Measurements from ENCODE around the gene GAPDH. TPM values are rescaled to one million over a fixed set of nuclear protein-coding genes. Genes with fewer than 3 reads are reported as not detected.
"Not testable (repeated sequence)": the region's sequence is repeated elsewhere in the genome, so short reads cannot be mapped to it uniquely, and the experiment has no call there.

Gene GAPDH
- total RNA-seq = 1,000 to 10,000 TPM; 5,133 to 5,396 TPM

DNA sequence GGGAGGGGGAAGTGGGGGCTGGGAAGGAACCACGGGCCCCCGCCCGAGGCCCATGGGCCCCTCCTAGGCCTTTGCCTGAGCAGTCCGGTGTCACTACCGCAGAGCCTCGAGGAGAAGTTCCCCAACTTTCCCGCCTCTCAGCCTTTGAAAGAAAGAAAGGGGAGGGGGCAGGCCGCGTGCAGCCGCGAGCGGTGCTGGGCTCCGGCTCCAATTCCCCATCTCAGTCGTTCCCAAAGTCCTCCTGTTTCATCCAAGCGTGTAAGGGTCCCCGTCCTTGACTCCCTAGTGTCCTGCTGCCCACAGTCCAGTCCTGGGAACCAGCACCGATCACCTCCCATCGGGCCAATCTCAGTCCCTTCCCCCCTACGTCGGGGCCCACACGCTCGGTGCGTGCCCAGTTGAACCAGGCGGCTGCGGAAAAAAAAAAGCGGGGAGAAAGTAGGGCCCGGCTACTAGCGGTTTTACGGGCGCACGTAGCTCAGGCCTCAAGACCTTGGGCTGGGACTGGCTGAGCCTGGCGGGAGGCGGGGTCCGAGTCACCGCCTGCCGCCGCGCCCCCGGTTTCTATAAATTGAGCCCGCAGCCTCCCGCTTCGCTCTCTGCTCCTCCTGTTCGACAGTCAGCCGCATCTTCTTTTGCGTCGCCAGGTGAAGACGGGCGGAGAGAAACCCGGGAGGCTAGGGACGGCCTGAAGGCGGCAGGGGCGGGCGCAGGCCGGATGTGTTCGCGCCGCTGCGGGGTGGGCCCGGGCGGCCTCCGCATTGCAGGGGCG, at the start of gene GAPDH:
GAPDH (plus strand) TSS at position 595 of the 772 bp plus-strand sequence. CDS start 316 bp downstream, outside the sequence.
- Mint-ChIP-seq H3K4me1 (peaks cover 54% of the 10 kb centered on the region), H3K27me3 (no peaks in the 10 kb centered on the region), H3K36me3 (peaks cover 81% of the 10 kb centered on the region), H3K4me3 (peak within 1 kb of the TSS; percentile 92), H3K9me3 (ENCODE audit: low read depth) (no peaks in the 10 kb centered on the region), H3K27ac (peak within 1 kb of the TSS; percentile 99)
- peak; percentile 94 for DNase-seq
- CTCF ChIA-PET = interaction anchor here (0.9 to 9.6 kb wide), 11 partner anchors 17 to 198 kb away, joined by 3 to 140 read pairs (median 5); partner anchors contain the start of genes CD27, IFFO1 and NOP2
- peak; percentile 53 for ATAC-seq

DNA sequence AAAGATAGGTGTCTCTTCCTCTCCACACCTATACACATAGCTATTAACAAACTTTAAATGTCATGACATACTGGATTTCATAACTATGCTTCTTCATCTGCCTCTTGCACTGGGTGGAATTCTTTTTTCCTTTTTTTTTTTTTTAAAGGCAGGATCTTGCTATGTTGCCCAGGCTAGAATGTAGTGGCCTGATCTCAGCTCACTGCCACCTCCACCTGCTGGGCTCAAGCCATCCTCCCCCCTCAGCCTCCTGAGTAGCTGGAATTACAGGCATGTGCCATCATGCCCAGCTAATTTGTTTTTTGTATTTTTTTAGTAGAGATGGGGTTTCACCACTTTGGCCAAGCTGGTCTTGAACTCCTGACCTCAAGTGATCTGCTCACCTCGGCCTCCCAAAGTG, 46.1 kb upstream of the GAPDH start:
- Mint-ChIP-seq H3K9me3 (ENCODE audit: low read depth) (no peaks in the 10 kb centered on the region), H3K4me3 (no peak overlapping the region), H3K27me3 (no peaks in the 10 kb centered on the region), H3K36me3 (peaks cover 13% of the 10 kb centered on the region), H3K27ac (no peak overlapping the region), H3K4me1 (peaks cover 13% of the 10 kb centered on the region)
- CTCF ChIA-PET = interaction anchor here (0.6 to 2.2 kb wide), 6 partner anchors 18 to 65 kb away, joined by 3 to 7 read pairs (median 4); partner anchors contain the start of gene VAMP1
- DNase-seq = no peak
- no peak for ATAC-seq

DNA sequence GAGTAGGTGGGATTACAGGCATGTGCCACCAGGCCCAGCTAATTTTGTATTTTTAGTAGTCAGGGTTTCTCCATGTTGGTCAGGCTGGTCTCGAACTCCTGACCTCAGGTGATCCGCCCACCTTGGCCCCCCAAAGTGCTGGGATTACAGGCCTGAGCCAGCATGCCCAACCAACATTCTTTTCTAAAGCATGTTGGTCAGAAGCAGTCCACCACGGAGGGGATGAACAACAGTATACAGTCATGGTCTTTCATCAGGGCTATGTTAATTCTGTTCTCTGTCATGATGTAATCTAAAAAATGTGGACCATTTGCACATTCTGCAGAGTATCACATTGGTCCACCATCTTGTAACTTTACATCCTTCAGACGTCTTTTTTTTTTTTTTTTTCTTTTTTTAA, 44.9 kb upstream of the GAPDH start:
- Mint-ChIP-seq H3K27me3 (no peaks in the 10 kb centered on the region), H3K9me3 (ENCODE audit: low read depth) (no peaks in the 10 kb centered on the region), H3K4me3 (no peak overlapping the region), H3K27ac (no peak overlapping the region), H3K4me1 (peaks cover 13% of the 10 kb centered on the region), H3K36me3 (peaks cover 15% of the 10 kb centered on the region)
- DNase-seq (no peak), ATAC-seq (no peak)
- CTCF ChIA-PET = interaction anchor here (1.0 kb wide), 1 partner anchor 52 kb away, joined by 4 read pairs; no protein-coding TSS in a partner anchor

DNA sequence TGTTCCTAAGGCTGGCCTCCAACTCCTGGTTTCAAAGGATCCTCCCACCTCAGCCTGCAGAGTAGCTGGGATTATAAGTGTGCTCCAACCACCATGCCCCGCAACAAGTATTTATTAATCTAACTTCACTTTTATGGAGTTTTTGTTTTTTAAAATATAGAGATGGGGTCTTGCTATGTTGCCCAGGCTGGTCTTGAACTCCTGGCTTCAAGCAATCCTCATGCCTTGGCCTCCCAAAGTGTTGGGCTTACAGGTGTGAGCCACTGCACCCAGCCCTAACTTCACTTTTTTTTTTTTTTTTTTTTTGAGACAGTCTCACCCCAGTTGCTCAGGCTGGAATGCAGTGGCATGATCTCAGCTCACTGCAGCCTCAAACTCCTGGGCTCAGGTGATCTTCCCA, 43.6 kb upstream of the GAPDH start:
- not testable (repeated sequence) for H3K27ac Mint-ChIP-seq; DNase-seq; ATAC-seq; H3K27me3 Mint-ChIP-seq; H3K4me3 Mint-ChIP-seq; H3K9me3 Mint-ChIP-seq (ENCODE audit: low read depth)
- Mint-ChIP-seq H3K4me1 (peaks cover 21% of the 10 kb centered on the region), H3K36me3 (peaks cover 26% of the 10 kb centered on the region)
- CTCF ChIA-PET = interaction anchor here (0.9 to 1.6 kb wide), 2 partner anchors 26 to 67 kb away, joined by 3 to 5 read pairs; no protein-coding TSS in a partner anchor

DNA sequence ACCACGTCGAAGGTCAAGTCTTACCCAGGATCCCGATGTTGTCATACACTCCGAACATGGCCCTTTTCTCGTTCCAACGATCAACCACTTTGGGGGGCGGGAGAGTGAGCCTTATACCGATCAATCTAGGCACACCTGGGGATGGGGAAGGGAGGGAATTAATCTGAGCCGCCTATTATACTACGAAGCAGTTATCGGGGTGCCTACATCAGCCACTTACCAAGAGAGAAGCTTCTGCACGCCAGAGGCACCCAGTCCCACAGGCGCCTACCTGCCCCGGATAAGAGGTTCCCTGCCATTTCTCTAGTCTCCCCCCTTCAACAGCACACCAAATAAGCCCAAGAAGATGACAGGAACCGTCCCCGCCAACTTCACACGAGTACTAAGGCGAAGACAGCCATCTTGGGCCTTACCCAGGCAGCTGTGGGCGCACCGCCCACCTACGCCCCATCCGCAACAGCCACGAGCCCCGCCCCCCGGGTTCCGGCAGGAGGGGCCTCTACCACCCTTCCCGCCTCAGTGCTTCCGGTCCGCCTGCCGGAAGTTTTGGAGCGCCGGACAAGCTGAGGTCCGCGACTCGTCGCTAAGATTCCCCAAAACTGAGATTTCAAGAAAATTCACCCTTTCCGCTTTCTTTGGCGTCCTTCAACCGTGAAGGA, 41.4 kb upstream of the GAPDH start, which contains the start of gene MRPL51:
MRPL51 (minus strand) TSS at position 425 of the 659 bp plus-strand sequence; CDS start at position 299, 126 bp downstream.
- peak; percentile 74 for ATAC-seq
- Mint-ChIP-seq H3K4me1 (peaks cover 39% of the 10 kb centered on the region), H3K4me3 (peak within 1 kb of the TSS; percentile 91), H3K36me3 (peaks cover 42% of the 10 kb centered on the region), H3K27ac (peak within 1 kb of the TSS; percentile 95), H3K9me3 (ENCODE audit: low read depth) (no peaks in the 10 kb centered on the region), H3K27me3 (no peaks in the 10 kb centered on the region)
- CTCF ChIA-PET = interaction anchor here (0.8 to 2.6 kb wide), 12 partner anchors 8 to 231 kb away, joined by 3 to 10 read pairs (median 4); partner anchors contain the start of genes COPS7A, NOP2 and TAPBPL
- DNase-seq = peak; percentile 99

DNA sequence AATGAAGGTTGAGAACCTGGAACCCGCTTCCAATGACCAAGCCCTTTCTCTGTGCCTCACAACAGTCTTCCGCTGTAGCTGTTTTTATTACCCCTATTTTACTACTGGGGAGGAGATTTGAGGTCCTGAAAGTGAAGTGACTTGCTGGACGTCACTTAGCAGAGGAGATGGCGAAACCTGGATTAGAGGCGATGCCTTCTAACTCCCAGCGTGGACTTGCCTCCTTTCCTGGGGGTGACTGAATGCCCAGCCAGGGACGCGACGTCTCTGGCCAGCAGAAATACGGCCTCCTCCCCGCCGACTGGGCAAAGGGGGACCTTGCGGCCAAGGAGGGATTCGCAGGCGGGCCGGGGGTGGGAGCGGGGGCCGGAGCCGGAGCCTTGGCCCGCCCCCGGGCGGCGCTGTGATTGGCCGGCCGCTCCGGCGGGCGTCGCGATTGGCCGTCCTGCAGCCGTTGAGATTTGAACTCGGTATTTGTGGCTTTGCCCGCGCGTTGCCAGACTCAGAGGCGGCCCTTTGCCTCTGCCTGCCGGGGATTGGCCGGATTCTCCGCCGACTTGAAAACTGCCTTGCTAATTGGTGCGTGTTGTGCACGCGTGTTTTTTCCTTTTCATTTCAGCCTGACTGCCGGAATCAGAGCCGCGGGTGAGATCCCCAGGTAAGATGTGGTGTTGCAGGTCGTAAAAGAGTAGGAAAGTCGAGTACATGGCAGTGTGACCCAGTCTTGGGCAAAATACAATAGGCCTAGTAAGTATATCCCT, 40.6 kb upstream of the GAPDH start, which contains the start of gene NCAPD2:
NCAPD2 (plus strand) TSS at position 606 of the 761 bp plus-strand sequence. CDS start 997 bp downstream, outside the sequence.
- H3K4me3 Mint-ChIP-seq = peak within 1 kb of the TSS; percentile 91
- H3K4me1 Mint-ChIP-seq = peaks cover 43% of the 10 kb centered on the region
- ATAC-seq = peak; percentile 87
- no peaks in the 10 kb centered on the region for H3K27me3 Mint-ChIP-seq
- H3K9me3 Mint-ChIP-seq (ENCODE audit: low read depth) = no peaks in the 10 kb centered on the region
- DNase-seq = peak; percentile 99
- peaks cover 45% of the 10 kb centered on the region for H3K36me3 Mint-ChIP-seq
- CTCF ChIA-PET = interaction anchor here (0.6 to 2.6 kb wide), 21 partner anchors 9 to 230 kb away, joined by 3 to 12 read pairs (median 4); partner anchors contain the start of genes COPS7A, GAPDH, NOP2 and TAPBPL
- H3K27ac Mint-ChIP-seq = peak within 1 kb of the TSS; percentile 95

DNA sequence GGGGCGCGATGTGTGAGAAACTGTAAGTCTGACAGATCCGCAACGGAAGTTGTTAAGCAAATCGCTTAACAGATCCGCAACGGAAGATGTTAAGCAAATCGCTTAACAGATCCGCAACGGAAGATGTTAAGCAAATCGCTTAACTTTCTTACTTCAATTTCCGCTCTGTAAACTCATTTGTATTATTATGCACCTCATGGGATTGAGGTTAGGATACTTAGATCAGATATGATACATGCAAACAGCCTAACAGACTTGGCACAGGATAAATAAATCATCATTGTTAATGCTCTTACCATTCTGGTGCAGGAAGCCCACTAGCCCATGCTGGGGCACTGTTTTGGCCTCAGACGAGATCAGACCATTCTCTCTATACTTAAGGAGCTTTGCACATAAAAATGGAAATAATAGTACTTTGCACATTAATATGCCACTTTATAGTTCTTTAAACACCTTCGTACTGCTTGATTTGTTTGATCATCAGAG, 40.0 kb upstream of the GAPDH start:
- Mint-ChIP-seq H3K9me3 (ENCODE audit: low read depth) (no peaks in the 10 kb centered on the region), H3K27me3 (no peaks in the 10 kb centered on the region), H3K27ac (peak overlapping the region; percentile 94), H3K4me1 (peaks cover 43% of the 10 kb centered on the region), H3K36me3 (peaks cover 47% of the 10 kb centered on the region), H3K4me3 (peak overlapping the region; percentile 91)
- CTCF ChIA-PET = interaction anchor here (0.6 to 2.0 kb wide), 11 partner anchors 10 to 76 kb away, joined by 3 to 12 read pairs (median 5); partner anchors contain the start of genes GAPDH and TAPBPL
- ATAC-seq = peak; percentile 4
- no peak for DNase-seq

DNA sequence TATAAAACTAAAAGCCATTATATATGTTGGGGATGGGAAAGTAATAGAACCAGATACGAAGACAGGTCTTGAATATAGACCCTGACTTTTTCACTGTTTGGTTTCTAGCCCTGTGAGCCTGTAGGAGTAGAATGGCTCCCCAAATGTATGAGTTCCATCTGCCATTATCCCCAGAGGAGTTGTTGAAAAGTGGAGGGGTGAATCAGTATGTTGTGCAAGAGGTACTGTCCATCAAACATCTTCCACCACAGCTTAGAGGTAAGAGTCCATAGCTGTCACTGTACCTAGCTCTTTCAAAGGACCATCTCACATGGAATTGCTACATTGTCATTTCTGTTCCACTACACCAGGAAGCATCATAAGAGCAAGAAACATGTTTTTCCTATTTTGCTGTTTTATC, 39.3 kb upstream of the GAPDH start:
- no peak for DNase-seq
- no peaks in the 10 kb centered on the region for H3K27me3 Mint-ChIP-seq
- peaks cover 43% of the 10 kb centered on the region for H3K4me1 Mint-ChIP-seq
- H3K36me3 Mint-ChIP-seq = peaks cover 49% of the 10 kb centered on the region
- no peak for ATAC-seq
- peak overlapping the region; percentile 91 for H3K4me3 Mint-ChIP-seq
- CTCF ChIA-PET = interaction anchor here (1.0 to 2.0 kb wide), 11 partner anchors 10 to 76 kb away, joined by 3 to 12 read pairs (median 5); partner anchors contain the start of genes GAPDH and TAPBPL
- peak overlapping the region; percentile 94 for H3K27ac Mint-ChIP-seq
- H3K9me3 Mint-ChIP-seq (ENCODE audit: low read depth) = no peaks in the 10 kb centered on the region

DNA sequence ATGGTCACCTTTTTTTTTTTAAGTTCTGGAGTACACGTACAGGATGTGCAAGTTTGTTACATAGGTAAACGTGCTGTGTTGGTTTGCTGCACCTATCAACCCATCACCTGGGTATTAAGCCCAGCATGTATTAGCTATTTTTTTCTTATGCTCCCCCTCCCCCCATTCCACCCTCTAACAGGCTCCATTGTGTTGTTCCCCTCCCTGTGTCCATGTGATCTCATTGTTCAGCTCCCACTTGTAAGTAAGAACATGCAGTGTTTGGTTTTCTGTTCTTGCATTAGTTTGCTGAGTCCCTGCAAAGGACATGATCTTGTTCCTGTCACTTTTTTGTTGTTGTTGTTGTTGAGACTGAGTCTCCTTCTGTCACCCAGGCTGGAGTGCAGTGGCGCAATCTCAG, 37.0 kb upstream of the GAPDH start:
- peaks cover 37% of the 10 kb centered on the region for H3K36me3 Mint-ChIP-seq
- not testable (repeated sequence) for H3K4me3 Mint-ChIP-seq; H3K27ac Mint-ChIP-seq; ATAC-seq; H3K27me3 Mint-ChIP-seq; H3K9me3 Mint-ChIP-seq (ENCODE audit: low read depth); DNase-seq
- CTCF ChIA-PET = interaction anchor here (1.2 kb wide), 1 partner anchor 40 kb away, joined by 3 read pairs; no protein-coding TSS in a partner anchor
- H3K4me1 Mint-ChIP-seq = peaks cover 32% of the 10 kb centered on the region

DNA sequence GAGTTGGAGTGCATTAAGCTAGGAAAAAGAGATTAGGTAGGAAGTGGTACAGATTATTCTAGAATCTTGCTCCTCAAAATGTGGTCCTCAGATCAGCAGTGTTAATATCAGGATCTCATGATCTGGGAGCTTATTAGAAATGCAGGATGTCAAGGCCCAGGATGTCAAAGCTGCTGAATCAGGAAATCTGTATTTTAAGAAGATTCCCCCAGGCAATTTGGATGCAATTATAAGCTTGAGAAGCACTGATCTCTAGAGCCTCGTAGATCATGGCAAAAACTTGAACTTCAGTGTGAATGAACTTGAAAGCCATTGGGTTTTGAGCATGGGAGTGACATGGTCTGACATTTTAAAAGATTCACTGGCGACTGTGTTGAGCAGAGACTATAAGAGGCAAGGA, 33.9 kb upstream of the GAPDH start:
- Mint-ChIP-seq H3K27ac (no peak overlapping the region), H3K27me3 (no peaks in the 10 kb centered on the region), H3K9me3 (ENCODE audit: low read depth) (no peaks in the 10 kb centered on the region), H3K36me3 (peaks cover 32% of the 10 kb centered on the region), H3K4me1 (peaks cover 23% of the 10 kb centered on the region), H3K4me3 (no peak overlapping the region)
- DNase-seq = no peak
- CTCF ChIA-PET = interaction anchor here (0.6 to 2.0 kb wide), 3 partner anchors 35 to 38 kb away, joined by 3 to 9 read pairs (median 5); no protein-coding TSS in a partner anchor
- ATAC-seq = no peak

DNA sequence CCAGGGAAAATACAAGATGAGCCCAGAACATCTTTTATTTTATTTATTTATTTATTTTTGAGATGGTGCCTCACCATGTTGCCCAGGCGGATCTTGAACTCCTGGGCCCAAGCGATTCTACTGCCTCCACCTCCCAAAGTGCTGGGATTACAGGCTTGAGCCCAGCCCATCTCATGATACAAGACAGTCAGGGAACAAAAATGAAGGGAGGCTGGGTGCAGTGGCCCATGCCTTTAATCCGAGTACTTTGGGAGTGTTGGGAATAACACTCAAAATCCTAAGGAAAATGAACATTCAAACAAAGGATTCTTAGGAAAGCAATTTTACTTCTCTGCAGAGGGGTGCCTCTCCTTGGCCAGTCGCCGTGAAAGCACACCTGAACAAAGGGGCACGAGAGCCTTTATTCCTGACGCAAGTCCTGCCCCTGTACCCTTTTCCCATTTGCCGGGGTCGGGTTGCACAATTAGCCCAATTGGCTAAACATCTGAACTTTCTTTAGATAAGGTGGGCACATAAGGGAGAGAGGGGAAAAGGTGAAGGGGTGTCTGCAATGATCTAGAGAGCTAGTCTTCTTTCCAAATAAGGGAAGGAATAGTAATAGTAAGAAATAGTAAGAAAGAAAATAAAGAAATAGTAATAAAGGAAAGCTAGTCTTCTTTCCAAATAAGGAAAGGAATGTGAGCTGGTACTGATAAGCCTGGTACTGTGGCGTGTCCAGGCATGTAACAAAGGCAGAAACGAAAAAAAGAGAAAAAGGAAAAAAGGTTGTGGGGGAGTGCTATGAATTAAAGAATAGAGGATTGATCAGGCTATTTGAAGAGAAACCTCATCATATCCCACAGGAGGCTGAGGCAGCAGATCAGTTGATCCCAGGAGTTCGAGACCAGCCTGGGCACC, 27.0 kb upstream of the GAPDH start:
- peak overlapping the region; percentile 60 for H3K27ac Mint-ChIP-seq
- DNase-seq = no peak

More for the DNA sequence above, 27.0 kb upstream of the GAPDH start:
- Mint-ChIP-seq H3K4me1 (peaks cover 8% of the 10 kb centered on the region), H3K27me3 (no peaks in the 10 kb centered on the region), H3K4me3 (no peak overlapping the region), H3K9me3 (ENCODE audit: low read depth) (no peaks in the 10 kb centered on the region), H3K36me3 (peaks cover 41% of the 10 kb centered on the region)
- CTCF ChIA-PET = no interaction called here
- ATAC-seq = no peak
